ENCODE measurements around the gene TMEM247.

DNA sequence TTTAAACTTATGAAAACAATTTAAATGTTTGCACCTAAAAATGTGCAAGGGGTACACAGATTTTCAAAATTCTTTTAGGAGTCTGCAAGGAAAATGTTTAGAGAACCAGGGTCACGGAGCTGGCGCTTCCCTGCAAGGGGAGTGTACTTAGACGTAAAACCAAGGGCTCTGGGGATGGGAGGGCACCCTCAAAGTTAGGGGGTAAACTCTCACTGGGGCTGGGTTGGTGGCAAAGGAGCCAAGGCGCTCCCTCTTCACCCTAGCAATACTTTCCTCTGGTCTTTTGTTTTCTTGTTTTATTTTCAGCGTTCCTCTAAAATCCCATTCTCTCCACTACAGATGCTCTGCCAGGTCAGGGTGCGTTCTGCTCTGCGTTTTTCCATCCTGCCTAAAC is 20.0 kb downstream of the TMEM247 start:
- TF ChIP-seq CTCF (IDR thresholded peaks at IDR 0.05) (no peak), POLR2A (IDR thresholded peaks at IDR 0.05) (no peak)
